Measurements from ENCODE around the gene C1orf167. TPM values are rescaled to one million over a fixed set of nuclear protein-coding genes. Genes with fewer than 3 reads are reported as not detected.

C1orf167 gene
- polyA plus RNA-seq, 1 experiment, result 0.11 TPM

DNA sequence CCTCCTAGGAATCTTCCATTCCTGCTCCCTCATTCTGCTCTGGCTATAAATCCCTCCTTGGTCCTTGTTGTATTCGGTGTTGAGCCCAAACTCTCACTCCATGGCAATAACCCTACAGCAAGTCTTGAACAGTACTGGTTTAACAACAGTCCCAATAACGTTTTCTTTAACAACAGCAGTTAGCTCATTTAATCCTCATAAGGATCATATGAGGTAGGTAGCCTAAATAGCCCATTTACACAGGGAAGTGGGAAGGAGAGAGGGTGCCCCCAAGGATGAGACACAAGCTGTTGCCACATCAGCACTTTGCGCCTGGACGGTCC, 26.5 kb upstream of the C1orf167 start:
- Histone ChIP-seq H3K27me3 (ENCODE audit: control insufficient read depth, insufficient read depth, low read length) (no peaks in the 10 kb centered on the region), H3K9me3 (ENCODE audit: control insufficient read depth, insufficient read depth, low read length) (no peaks in the 10 kb centered on the region; the same call in 1 of the 2 replicates), H3K4me3 (ENCODE audit: low read depth, low read length) (peak overlapping the region; percentile 100), H3K27ac (ENCODE audit: low read depth, low read length) (peak overlapping the region; percentile 11)
- TF ChIP-seq, protein P1, sequence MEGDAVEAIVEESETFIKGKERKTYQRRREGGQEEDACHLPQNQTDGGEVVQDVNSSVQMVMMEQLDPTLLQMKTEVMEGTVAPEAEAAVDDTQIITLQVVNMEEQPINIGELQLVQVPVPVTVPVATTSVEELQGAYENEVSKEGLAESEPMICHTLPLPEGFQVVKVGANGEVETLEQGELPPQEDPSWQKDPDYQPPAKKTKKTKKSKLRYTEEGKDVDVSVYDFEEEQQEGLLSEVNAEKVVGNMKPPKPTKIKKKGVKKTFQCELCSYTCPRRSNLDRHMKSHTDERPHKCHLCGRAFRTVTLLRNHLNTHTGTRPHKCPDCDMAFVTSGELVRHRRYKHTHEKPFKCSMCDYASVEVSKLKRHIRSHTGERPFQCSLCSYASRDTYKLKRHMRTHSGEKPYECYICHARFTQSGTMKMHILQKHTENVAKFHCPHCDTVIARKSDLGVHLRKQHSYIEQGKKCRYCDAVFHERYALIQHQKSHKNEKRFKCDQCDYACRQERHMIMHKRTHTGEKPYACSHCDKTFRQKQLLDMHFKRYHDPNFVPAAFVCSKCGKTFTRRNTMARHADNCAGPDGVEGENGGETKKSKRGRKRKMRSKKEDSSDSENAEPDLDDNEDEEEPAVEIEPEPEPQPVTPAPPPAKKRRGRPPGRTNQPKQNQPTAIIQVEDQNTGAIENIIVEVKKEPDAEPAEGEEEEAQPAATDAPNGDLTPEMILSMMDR (IDR thresholded peaks at IDR 0.05; ENCODE audit: low read depth, low read length), result no peak
- ChIA-PET CTCF (interaction anchor here (0.6 to 3.7 kb wide), 3 partner anchors 16 to 92 kb away, joined by 5 to 15 read pairs (median 11); no protein-coding TSS in a partner anchor), POLR2A (interaction anchor here (0.8 to 1.7 kb wide), 3 partner anchors 16 to 174 kb away, joined by 3 to 6 read pairs (median 6); no protein-coding TSS in a partner anchor)
- DNase-seq (ENCODE audit: low read depth, low spot score), result no peak

DNA sequence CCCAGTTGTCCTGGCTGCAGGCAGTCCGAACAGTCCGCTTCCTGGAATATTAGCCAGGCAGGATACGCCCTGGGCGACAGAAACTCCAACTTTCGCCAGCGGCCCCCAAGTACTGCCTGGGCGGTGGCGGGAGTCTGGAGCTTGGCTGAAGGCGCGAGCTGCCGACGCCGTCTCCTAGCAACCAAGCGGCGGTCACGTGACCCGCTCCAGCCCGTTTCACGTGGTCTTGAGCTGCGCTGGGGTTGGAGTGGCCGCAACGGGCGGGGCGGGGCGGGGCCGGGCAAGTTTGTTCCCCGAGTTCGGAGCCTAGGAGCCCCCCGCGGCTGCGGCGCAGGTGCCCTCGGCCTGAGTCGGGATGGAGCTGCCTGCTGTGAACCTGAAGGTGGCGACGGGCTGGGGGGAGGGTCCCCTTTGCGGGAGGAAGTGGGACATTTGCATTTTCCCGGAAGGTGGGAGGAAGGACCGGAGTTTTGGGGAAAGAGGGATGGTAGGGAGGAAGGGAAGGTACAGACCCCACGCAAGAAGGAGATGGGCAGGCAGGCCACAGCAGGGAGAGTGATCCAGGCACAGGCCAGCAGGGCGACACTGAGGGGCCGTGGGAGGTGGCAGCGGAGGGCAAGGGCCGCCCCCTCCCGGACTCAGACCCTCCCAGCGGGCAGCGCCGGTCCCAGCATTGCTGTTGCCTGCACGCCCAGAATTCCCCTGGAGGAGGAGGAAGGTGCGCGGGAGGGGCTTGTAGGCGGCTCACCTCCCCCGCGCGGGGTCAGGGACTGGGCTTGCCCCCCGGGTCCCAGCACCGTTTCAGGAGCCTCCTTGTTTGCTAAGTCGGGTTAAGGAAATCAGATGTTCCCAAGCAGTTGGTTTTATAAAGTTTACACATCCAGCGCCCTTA, 25.9 kb upstream of the C1orf167 start, which contains the start of gene AGTRAP:
AGTRAP (plus strand) TSS at position 283 of the 892 bp plus-strand sequence; CDS start at position 356, 73 bp downstream.
- ChIA-PET POLR2A (interaction anchor here (0.6 to 2.0 kb wide), 7 partner anchors 17 to 774 kb away, joined by 3 to 9 read pairs (median 6); partner anchors contain the start of gene MAD2L2), CTCF (interaction anchor here (0.7 to 3.7 kb wide), 5 partner anchors 13 to 86 kb away, joined by 3 to 15 read pairs (median 4); no protein-coding TSS in a partner anchor)
- peak within 1 kb of the TSS; percentile 93 for H3K27ac ChIP-seq (ENCODE audit: low read depth, low read length)
- H3K27me3 ChIP-seq (ENCODE audit: control insufficient read depth, insufficient read depth, low read length), result no peaks in the 10 kb centered on the region
- H3K4me3 ChIP-seq (ENCODE audit: low read depth, low read length), result peak within 1 kb of the TSS; percentile 100
- peak; percentile 67 for DNase-seq (ENCODE audit: low read depth, low spot score)
- TF ChIP-seq, protein P1 (IDR thresholded peaks at IDR 0.05; ENCODE audit: low read depth, low read length), result 0 out of 2 replicates have a peak, but pooled peaks have one; percentile 5
- H3K9me3 ChIP-seq (ENCODE audit: control insufficient read depth, insufficient read depth, low read length), result no peaks in the 10 kb centered on the region; the same call in 1 of the 2 replicates

DNA sequence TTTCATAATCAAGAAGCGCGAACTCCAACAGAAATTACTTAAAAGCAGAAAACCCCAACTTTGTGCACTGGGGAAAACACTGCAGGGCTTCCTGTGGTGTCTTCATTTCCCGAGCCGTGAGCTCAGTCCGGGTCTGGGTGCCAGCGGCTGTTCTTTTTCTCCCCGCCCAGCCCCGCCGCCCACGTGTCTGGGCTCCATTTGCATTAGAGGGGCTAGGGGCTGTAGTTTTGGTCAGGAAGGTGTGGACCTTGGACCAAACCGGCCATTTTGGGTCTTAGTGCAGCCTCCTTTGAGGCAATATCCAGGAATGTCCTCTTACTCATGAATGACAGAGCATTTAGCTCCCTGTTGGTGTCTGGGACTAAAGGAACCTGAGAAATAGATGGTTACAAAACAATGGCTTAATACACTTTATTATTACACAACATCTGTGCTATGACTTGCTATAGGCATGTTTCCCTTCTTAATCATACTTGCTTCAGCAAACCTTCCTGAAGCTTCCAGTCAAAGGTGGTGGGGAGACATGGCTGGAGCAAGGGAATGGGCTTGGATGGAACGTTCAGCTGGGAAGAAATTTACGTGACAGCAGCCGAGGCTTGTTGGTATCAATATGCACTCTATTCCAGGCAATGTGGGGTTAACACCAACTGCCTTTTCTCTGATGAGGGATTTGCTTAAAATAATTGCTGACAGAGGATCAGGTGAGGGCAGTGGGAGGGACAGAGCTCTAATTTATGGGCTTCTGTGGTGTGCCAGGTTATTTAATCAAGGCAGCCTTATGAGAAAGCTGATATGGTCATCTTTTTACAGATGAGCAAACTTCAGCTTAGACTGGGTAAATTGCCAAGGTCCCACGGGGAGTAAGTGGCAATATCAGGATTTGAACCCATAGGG, 25.0 kb upstream of the C1orf167 start:
- DNase-seq (ENCODE audit: low read depth, low spot score), result no peak
- POLR2A ChIA-PET, result interaction anchor here (0.6 to 2.0 kb wide), 5 partner anchors 56 to 773 kb away, joined by 3 to 9 read pairs (median 6); partner anchors contain the start of gene MAD2L2
- TF ChIP-seq, protein P1 (IDR thresholded peaks at IDR 0.05; ENCODE audit: low read depth, low read length), result no peak
- peak overlapping the region; percentile 100 for H3K4me3 ChIP-seq (ENCODE audit: low read depth, low read length)
- H3K9me3 ChIP-seq (ENCODE audit: control insufficient read depth, insufficient read depth, low read length), result no peaks in the 10 kb centered on the region; the same call in 1 of the 2 replicates
- peak overlapping the region; percentile 93 for H3K27ac ChIP-seq (ENCODE audit: low read depth, low read length)
- CTCF ChIA-PET, result interaction anchor here (1.2 to 3.7 kb wide), 4 partner anchors 12 to 87 kb away, joined by 4 to 15 read pairs (median 8); no protein-coding TSS in a partner anchor
- H3K27me3 ChIP-seq (ENCODE audit: control insufficient read depth, insufficient read depth, low read length), result no peaks in the 10 kb centered on the region

DNA sequence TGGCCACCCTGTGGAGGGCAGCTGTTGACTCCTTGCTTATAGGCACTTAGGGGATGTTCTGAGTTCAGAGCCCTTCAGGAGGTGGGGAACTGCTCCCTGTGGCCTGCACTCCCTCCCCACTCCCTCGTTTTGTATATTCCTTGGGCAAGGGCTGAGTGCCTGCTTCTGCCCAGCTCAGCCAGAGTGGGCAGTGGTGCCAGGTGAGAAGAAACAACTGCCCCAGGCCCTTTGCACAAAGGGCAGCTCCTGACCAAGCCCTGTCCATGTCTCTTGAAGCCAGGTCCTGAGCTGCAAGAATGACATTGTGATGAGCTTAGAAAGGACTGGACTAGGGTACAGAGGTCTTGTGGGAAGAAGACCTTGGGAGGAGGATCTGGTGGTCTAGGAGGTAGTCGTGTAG, 23.9 kb upstream of the C1orf167 start:
- Histone ChIP-seq H3K27me3 (ENCODE audit: control insufficient read depth, insufficient read depth, low read length) (no peaks in the 10 kb centered on the region), H3K27ac (ENCODE audit: low read depth, low read length) (no peak overlapping the region), H3K4me3 (ENCODE audit: low read depth, low read length) (no peak overlapping the region), H3K9me3 (ENCODE audit: control insufficient read depth, insufficient read depth, low read length) (no peaks in the 10 kb centered on the region; the same call in 1 of the 2 replicates)
- ChIA-PET POLR2A (interaction anchor here (0.6 to 2.0 kb wide), 2 partner anchors 65 to 829 kb away, joined by 4 to 9 read pairs; no protein-coding TSS in a partner anchor), CTCF (interaction anchor here (1.9 to 3.7 kb wide), 3 partner anchors 11 to 88 kb away, joined by 4 to 15 read pairs (median 11); no protein-coding TSS in a partner anchor)
- TF ChIP-seq, protein P1 (IDR thresholded peaks at IDR 0.05; ENCODE audit: low read depth, low read length), result no peak
- DNase-seq (ENCODE audit: low read depth, low spot score), result no peak
